Measurements from ENCODE around the gene SGCD. TPM values are rescaled to one million over a fixed set of nuclear protein-coding genes. Genes with fewer than 3 reads are reported as not detected.

Gene SGCD
- total RNA-seq, 4 donors from 2014 or later: 5.1 to 8.1 (median 6.5) TPM

- no peak for TF ChIP-seq CTCF (IDR thresholded peaks at IDR 0.05; ENCODE audit: low read depth)
Observed at GRCh38 chr5:156378159-156378558, 51.2 kb downstream of the SGCD start.

- no peak for TF ChIP-seq CTCF (IDR thresholded peaks at IDR 0.05; ENCODE audit: low read depth)
Observed at GRCh38 chr5:156379206-156379605, 52.2 kb downstream of the SGCD start.

- no peak for TF ChIP-seq CTCF (IDR thresholded peaks at IDR 0.05; ENCODE audit: low read depth)
Observed at GRCh38 chr5:156380848-156381247, 53.9 kb downstream of the SGCD start.

- TF ChIP-seq CTCF (IDR thresholded peaks at IDR 0.05; ENCODE audit: low read depth): no peak
Observed at GRCh38 chr5:156383510-156384265, 56.7 kb downstream of the SGCD start.

- no peak for TF ChIP-seq CTCF (IDR thresholded peaks at IDR 0.05; ENCODE audit: low read depth)
Observed at GRCh38 chr5:156385416-156385815, 58.5 kb downstream of the SGCD start.

GRCh38 chr5:156386976-156387375 is 60.0 kb downstream of the SGCD start:
- TF ChIP-seq CTCF (IDR thresholded peaks at IDR 0.05; ENCODE audit: low read depth): no peak

- no peak for TF ChIP-seq CTCF (IDR thresholded peaks at IDR 0.05; ENCODE audit: low read depth)
Observed at GRCh38 chr5:156387391-156387790, 60.4 kb downstream of the SGCD start.
